Endometrial microvascular endothelial cells (primary cell): ENCODE results near the gene KRTAP5-5. TPM values are rescaled to one million over a fixed set of nuclear protein-coding genes. Genes with fewer than 3 reads are reported as not detected.
"Not testable (repeated sequence)": the region's sequence is repeated elsewhere in the genome, so short reads cannot be mapped to it uniquely, and the experiment has no call there.

ENCODE experiments used
- in situ Hi-C: cut with HindIII; loops from 2 replicates; pipeline ENCODE4 v1.10.0; 2017; ENCODE audit warnings: low sequenced_read_pairs, low pct_unique_long_range_greater_than_20kb; ENCODE audit errors: inconsistent ontology term
- total RNA-seq: library from RNA; depleted of rRNA; stranded (reverse); fragments of >200 nt; gene quantifications from one replicate; pipeline ENCODE4 v1.2.3, GENCODE V29; 2015; ENCODE audit errors: inconsistent ontology term

Gene KRTAP5-5
- total RNA-seq, 1 donor from 2014 or later = not detected

DNA sequence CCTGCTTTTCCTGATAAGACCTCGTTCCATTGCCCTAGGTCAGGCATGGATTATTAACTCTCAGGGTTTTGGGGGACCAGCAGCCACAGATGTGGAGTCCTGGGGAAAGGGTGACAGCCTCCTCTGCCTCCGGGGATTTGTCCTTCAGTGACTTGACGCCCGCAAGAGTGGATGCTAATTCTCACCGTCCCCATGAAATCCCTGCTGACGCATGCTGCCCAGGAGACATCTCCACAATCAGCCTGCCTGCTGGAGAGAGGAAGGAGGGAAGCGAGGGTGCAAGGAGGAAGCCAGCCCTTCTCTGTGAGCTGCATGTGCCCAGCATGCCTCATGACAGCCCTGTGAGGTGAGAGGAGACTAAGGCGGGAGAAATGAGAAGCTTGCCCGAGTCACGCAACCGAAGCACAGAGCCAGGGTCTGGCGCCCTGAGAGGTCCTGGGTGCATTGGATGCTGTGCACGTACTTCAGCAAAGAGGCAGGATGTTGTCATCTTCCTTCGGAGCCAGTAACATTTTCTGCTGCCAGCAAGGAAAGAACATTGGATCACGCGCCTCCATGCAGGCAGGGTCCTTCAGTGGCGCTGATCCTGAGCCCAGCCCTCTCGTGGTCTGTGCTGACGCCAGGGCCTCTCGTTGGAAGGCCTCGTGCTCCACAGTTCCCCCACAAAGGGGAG is 40.1 kb downstream of the KRTAP5-5 start:
- in situ Hi-C loops = no loop called here

DNA sequence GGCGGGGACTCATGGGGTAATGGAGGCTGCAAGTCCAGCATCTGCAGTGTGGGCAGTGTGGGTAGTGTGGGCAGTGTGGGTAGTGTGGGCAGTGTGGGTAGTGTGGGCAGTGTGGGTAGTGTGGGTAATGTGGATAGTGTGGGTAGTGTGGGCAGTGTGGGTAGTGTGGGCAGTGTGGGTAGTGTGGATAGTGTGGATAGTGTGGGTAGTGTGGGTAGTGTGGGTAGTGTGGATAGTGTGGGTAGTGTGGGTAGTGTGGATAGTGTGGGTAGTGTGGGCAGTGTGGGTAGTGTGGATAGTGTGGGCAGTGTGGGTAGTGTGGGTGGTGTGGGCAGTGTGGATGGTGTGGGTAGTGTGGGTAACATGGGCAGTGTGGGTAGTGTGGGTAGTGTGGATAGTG is 40.9 kb downstream of the KRTAP5-5 start:
- in situ Hi-C loops = not testable (repeated sequence)

DNA sequence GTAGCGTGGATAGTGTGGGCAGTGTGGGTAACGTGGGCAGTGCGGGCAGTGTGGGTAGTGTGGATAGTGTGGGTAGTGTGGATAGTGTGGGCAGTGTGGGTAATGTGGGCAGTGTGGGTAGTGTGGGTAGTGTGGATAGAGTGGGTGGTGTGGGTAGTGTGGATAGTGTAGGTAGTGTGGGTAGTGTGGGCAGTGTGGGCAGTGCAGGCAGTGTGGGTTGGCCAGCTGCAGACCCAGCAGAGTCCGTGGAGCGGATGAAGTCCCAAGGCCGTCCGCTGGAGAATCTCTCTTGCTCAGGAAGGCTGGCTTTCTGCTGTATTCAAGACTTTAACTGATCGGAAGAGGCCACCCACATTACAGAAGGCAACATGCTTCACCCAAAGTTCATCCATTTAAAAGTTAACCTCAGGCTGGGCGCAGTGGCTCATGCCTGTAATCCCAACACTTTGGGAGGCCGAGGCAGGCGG is 41.4 kb downstream of the KRTAP5-5 start:
- in situ Hi-C loops = no loop called here

DNA sequence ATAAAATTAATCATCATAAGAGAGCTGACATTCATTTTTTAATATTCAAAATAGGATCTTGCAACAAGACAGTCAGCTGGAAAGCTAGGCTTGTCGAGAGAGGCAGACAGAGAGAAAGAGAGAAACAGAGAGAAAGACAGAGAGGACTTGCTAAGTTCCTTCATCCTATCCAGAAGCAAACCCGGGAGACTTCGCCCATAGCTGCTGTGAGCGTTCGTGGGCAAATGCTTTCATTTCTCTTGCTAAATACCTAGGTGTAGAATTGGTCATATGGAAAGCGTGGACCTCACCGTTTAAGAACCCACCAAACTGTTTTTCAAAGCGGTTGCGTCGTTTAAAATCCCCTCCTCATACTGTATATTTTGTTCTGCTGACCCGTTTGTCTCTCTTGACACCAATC is 42.1 kb downstream of the KRTAP5-5 start:
- in situ Hi-C loops = no loop called here

DNA sequence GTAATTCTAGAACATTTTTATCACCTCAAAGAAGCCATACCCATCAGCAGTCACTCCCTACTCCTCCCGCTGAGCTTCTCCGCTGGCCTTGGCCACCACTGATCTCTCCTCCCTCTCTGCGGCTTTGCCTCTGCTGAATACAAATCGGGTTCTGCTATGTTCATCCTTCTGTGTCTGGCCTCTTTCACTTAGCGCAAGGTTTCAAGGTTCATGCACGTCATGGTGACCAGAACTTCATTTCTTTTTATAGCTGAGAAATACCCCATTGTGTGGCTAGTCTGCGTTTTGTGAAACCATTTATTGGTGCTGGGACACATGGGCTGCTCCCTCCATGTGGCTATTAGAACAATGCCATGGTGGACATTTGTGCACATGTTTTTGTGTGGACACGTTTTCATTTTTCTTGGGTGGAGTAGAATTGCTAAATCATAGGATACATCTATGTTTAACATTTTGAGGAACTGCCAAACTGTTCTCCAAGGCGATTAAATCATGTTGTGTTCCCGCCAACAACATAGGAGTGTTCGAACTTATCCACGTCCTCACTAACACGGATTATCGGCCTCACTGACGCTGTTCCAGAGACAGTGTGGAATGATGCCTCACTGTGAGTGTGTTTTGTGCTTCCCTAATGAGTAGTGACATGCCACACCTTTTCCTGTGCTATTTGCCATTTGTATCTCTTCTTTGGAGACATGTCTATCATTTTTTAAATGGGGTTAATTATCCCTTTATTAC is 43.2 kb downstream of the KRTAP5-5 start:
- in situ Hi-C loops = no loop called here

DNA sequence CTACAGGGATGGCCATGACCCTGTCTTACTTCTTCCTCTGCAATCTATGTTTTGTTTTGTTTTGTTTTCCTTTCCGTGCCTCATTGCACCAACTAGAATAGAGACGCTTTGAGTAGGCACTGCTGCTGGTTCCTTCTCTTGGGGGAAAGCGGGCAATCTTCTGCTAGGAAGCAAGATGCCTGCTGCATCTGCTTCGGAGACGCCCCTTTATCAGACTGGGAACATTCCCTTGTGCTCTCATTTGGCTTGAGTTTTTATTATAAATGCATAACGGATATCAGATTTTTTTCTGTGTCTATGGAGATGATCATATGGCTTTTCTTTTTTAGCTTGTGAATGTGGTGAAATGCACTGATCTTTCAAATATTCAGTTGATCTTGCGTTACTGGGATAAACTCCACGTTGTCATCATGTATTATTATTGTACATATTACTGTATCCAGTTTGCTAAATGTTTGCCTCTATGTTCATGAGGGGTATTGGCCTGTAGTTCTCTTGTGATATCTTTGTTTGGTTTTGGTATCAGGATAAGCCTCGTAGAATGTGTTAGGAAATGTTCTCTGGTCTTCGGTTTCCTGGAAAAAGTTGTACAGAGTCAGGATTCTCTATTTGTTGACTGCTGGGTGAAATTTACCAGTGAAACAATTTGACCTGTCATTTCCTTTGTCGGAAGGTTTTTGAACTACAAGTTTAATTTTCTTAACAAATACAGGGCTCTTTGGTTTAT is 44.0 kb downstream of the KRTAP5-5 start:
- in situ Hi-C loops = no loop called here

DNA sequence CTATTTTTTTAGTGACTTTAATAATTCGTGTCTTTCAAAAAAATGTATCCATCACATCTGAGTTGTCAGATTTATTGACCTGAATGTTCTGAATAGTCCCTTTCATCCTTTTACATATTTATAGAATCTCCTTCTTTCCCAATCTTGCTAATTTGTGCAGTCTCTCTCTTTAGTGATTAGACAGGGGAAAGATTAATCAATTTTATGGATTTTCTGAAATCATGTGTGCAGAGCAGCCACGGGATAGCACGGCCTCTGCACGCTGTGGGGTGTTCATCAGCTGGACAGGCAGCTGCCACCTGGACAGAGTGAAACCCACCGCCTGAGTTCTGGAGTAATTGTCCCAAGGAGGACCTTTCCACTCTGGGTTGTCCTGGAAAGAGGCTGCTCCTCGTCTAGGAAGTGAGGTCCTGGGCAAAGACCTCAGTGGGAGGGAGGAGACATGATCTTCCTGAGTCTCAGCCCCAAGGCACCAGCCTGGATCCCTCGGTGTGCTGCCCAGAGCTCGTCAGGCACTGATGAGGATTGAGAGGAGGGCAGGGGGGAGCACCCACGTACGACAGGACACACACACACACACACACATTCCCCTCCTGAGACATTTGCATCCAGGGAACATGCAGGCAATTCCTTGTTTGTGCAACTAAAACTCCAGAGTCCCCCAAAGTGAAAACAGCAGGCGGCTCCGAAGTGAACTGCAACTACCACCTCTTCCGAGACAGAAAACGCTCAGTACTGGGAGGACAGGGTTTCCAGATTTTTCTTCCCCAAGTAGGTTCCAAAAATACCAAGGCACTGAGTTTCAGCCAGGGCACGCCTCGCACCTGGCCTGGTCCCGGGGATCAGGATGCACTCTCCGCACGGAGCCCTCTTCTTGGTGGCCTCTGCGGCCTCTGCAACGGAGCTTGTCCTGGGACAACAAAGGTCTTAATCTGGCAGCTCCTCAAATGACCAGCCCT is 44.9 kb downstream of the KRTAP5-5 start:
- in situ Hi-C loops = no loop called here

DNA sequence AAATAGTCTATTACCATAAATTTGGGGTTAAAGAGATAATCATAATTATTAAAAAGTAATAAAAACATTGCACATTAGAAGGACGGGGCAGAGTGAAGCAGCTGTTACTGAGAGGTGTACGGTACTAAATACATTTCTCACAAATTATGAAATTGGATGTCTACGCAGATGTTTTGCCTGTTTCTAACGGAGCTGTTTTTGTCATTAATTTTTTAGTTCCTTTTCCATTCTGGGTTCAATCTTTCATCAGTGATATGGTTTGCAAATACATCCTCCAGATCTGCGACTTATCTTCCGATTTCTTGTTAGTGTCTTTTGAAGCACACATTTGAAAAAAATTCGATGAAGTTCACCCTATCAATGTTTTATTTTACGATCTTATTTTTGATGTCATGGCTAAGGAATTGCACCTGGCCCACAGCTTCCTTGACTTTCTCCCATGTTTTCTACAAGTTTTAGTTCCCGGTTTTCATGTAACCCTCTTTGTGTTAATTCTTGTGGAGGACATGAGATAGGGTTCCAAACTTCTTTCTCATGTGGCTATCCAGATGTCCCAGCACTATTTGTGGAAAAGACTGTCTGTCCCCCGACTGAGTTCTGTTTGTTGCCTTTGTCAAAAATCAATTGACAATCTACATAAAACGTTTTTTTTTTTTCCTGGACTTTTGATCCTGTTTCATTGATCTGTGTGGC is 46.1 kb downstream of the KRTAP5-5 start:
- in situ Hi-C loops = no loop called here

DNA sequence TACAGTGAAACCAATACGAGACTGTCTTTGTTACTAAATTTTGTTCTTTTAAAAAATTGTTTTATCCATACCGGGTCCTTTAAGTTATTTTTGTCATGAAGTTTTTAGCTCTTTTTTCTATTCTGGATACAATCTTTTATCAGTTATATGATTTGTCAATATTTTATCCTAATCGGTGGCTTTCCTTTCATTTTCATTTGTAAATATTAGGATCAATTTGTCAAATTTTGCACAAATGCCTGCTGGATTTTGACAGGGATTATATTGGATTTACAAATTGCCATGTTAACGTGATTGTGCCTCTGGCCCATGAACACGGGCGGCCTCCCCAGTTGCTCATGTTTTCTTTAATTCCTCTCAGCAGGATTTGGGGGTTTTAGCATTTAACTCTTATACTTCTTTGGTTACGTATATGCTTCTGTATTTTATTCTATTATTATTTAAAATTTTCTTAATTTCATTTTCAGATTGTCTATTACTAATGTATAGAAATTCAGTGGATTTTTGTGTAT is 46.7 kb downstream of the KRTAP5-5 start:
- in situ Hi-C loops = no loop called here

DNA sequence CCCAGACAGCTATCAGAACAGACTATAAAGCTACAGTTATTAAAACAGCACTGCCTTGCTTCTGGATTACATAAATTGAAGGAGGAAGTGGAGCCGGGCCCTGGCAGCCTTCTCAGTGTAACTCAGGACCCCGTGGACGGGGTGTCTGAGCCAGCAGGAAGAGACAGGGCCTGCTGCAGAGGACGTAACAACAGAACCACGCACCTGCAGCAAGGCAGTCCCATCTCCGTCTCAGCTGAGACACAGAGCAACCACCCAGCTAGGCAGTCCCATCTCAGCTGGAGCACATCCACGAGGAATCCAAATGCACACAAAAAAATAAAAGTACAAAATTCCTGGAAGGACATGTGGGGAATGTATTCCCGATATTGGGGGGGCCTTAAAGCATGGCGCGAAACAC is 50.3 kb downstream of the KRTAP5-5 start:
- in situ Hi-C loops = no loop called here

Other genes starting within 250 kb of the KRTAP5-5 start
- not detected for gene BRSK2, start 239.8 kb upstream of the KRTAP5-5 start, total RNA-seq
- gene MOB2, start 143.0 kb upstream of the KRTAP5-5 start, total RNA-seq = 20.7 TPM
- 11.0 TPM for gene DUSP8, start 57.5 kb upstream of the KRTAP5-5 start, total RNA-seq
- gene KRTAP5-1, start 44.5 kb upstream of the KRTAP5-5 start, total RNA-seq = not detected
- not detected for gene KRTAP5-2, start 31.5 kb upstream of the KRTAP5-5 start, total RNA-seq
- gene KRTAP5-3, start 21.3 kb upstream of the KRTAP5-5 start, total RNA-seq = not detected
- not detected for gene KRTAP5-4, start 7.6 kb upstream of the KRTAP5-5 start, total RNA-seq
- not detected for gene KRTAP5-6, start 67.4 kb downstream of the KRTAP5-5 start, total RNA-seq
- not detected for gene IFITM10, start 120.8 kb downstream of the KRTAP5-5 start, total RNA-seq
- gene CTSD, start 134.2 kb downstream of the KRTAP5-5 start, total RNA-seq = 232 TPM
- gene SYT8, start 205.2 kb downstream of the KRTAP5-5 start, total RNA-seq = not detected
- gene TNNI2, start 209.2 kb downstream of the KRTAP5-5 start, total RNA-seq = not detected
- gene LSP1, start 223.3 kb downstream of the KRTAP5-5 start, total RNA-seq = not detected